IPS DF 6.9 (cell line): Measurements from ENCODE around the gene CCDC170.

ENCODE experiments used
- DNase-seq: peaks from one replicate; pipeline ENCODE4 v3.0.0-alpha.2; 2013; ENCODE audit warnings: low read depth, low spot score
- H3K27ac ChIP-seq: one replicate; pipeline ENCODE4 v1.5.1; 2013; ENCODE audit warnings: low read length, control low read depth
- H3K27me3 ChIP-seq: 2 replicates; pipeline ENCODE4 v1.6.1; 2013; ENCODE audit warnings: mild to moderate bottlenecking, low read length; ENCODE audit not compliant: control insufficient read depth, insufficient read depth
- H3K36me3 ChIP-seq: 2 replicates; pipeline ENCODE4 v1.6.1; 2013; ENCODE audit warnings: low read length; ENCODE audit not compliant: control insufficient read depth, insufficient read depth
- H3K4me1 ChIP-seq: 2 replicates; pipeline ENCODE4 v1.6.1; 2013; ENCODE audit warnings: low read length; ENCODE audit not compliant: control insufficient read depth, insufficient read depth
- H3K4me3 ChIP-seq: 2 replicates; pipeline ENCODE4 v1.5.1; 2013; ENCODE audit warnings: mild to moderate bottlenecking, low read length
- H3K9me3 ChIP-seq: 2 replicates; pipeline ENCODE4 v1.6.1; 2013; ENCODE audit warnings: low read length, inconsistent platforms; ENCODE audit not compliant: control insufficient read depth, insufficient read depth
- WGBS: extraction: QIAGEN DNeasy Blood & Tissue Kit; methylation state at CpG from one replicate; pipeline ENCODE4 v1.1.7; 2013; ENCODE audit warnings: mixed read lengths, missing lambda C conversion rate; ENCODE audit not compliant: insufficient read length, insufficient coverage; 5-methylcytosine and 5-hydroxymethylcytosine counted together

Gene CCDC170

DNA sequence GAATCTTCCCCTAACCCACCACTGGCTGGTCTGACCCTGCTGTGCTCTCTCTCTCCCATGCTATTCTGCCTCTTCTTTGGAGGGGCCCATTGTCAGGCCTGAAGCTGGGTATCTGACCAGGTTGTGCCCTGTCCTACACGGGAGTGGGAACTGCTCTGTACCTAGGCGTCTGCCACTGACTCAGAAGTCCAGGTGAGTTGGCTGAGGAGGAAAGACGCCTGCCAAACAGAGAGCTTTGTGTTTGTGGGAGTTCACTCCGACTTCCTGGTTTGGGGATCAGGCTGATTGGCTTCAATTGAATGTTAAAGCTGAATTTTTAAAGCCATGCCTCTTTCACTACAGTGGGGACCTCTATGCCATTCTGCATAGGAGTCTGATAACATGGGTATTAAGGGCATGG is 136.0 kb downstream of the CCDC170 start:
- no peaks in the 10 kb centered on the region for H3K9me3 ChIP-seq
- no peaks in the 10 kb centered on the region for H3K36me3 ChIP-seq
- H3K27me3 ChIP-seq = no peaks in the 10 kb centered on the region
- no peak overlapping the region for H3K27ac ChIP-seq
- WGBS = no CpG with 5 or more reads among the region's 4 CpGs
- 0 out of 2 replicates have a peak, but pooled peaks cover 2% of the 10 kb centered on the region for H3K4me1 ChIP-seq
- no peak overlapping the region for H3K4me3 ChIP-seq
- DNase-seq = no peak

DNA sequence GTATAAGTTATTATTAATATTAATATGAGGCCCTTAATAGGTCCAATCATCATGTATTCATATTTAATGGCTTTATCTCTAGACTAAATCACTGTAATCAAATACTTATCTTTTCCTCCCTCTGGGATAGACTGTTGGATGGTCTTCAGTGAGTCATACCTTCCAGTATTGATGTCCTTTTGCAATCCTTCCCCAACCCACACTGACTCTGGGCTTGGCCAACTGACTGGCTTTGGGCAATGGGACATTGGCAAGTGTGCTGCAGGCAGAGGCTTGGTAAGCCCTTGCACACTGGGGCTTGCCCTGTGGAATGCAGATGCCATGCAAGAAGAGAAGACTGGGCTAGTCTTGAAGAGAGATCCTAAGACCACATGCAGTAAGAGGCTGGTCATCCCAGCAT is 136.6 kb downstream of the CCDC170 start:
- no peak for DNase-seq
- Histone ChIP-seq H3K4me1 (0 out of 2 replicates have a peak, but pooled peaks cover 2% of the 10 kb centered on the region), H3K9me3 (no peaks in the 10 kb centered on the region), H3K27me3 (no peaks in the 10 kb centered on the region), H3K27ac (no peak overlapping the region), H3K36me3 (no peaks in the 10 kb centered on the region), H3K4me3 (no peak overlapping the region)

- H3K27ac ChIP-seq = no peak overlapping the region
- 0 out of 2 replicates have a peak, but pooled peaks cover 2% of the 10 kb centered on the region for H3K4me1 ChIP-seq
- no peak for DNase-seq
- no peaks in the 10 kb centered on the region for H3K9me3 ChIP-seq
- H3K4me3 ChIP-seq = no peak overlapping the region
- no peaks in the 10 kb centered on the region for H3K27me3 ChIP-seq
- no peaks in the 10 kb centered on the region for H3K36me3 ChIP-seq
- no CpG with 5 or more reads among the region's 5 CpGs for WGBS
These were observed 137.3 kb downstream of the CCDC170 start for GRCh38 chr6:151630991-151631655.

DNA sequence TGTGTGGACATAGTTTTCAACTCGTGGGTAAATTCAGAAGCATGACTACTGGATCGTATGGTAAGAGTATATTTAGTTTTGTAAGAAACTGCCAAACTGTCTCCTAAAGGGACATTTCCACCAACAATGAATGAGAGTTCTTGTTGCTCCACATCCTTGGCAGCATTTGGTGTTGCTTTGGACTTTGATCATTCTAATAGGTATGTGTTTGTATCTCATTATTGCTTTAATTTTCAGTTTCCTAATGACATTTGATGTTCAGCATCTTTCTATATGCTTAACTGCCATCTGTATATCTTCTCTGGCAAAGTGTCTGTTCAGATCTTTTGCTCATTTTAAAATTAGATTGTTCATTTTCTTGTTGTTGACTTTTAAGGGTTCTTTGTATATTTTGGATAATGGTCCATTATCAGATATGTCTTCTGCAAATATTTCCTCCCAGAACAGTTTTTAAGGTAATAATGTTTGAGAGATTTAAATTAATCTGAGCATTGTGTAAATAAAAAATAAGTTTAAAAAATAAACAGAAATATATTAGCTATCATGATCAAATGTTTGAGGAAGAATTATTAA is 138.7 kb downstream of the CCDC170 start:
- H3K4me1 ChIP-seq = 0 out of 2 replicates have a peak, but pooled peaks cover 2% of the 10 kb centered on the region
- H3K9me3 ChIP-seq = no peaks in the 10 kb centered on the region
- H3K27ac ChIP-seq = no peak overlapping the region
- WGBS = no CpG with 5 or more reads among the region's 2 CpGs
- no peak overlapping the region for H3K4me3 ChIP-seq
- H3K27me3 ChIP-seq = no peaks in the 10 kb centered on the region
- no peak for DNase-seq
- no peaks in the 10 kb centered on the region for H3K36me3 ChIP-seq

- no peaks in the 10 kb centered on the region for H3K4me1 ChIP-seq
- H3K9me3 ChIP-seq = no peaks in the 10 kb centered on the region
- H3K36me3 ChIP-seq = no peaks in the 10 kb centered on the region
- no peak overlapping the region for H3K4me3 ChIP-seq
- WGBS = no CpG with 5 or more reads among the region's 5 CpGs
- DNase-seq = no peak
- no peak overlapping the region for H3K27ac ChIP-seq
- H3K27me3 ChIP-seq = no peaks in the 10 kb centered on the region
These were observed 139.9 kb downstream of the CCDC170 start for GRCh38 chr6:151633526-151634335.

DNA sequence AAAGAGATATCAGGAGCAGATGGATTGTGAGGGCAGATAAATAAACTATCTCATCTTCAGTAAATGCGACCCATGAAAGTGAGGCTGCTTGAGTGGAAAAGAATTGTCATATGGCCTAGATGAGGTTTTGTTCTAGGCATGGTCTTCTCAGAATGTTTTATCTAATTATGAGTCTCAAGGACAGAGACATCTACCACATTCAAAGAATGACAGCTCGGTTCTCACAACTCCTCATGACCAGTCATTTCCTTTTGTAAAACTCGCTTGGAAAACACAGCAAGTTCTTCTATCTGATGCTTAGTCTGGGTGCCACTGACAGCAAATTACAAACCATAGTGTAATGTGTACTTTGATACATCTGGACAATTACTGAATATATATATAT is 140.5 kb downstream of the CCDC170 start:
- DNase-seq = no peak
- no peaks in the 10 kb centered on the region for H3K27me3 ChIP-seq
- H3K4me3 ChIP-seq = no peak overlapping the region
- no peaks in the 10 kb centered on the region for H3K4me1 ChIP-seq
- H3K36me3 ChIP-seq = no peaks in the 10 kb centered on the region
- no peaks in the 10 kb centered on the region for H3K9me3 ChIP-seq
- no CpG with 5 or more reads among the region's 3 CpGs for WGBS
- no peak overlapping the region for H3K27ac ChIP-seq

- Histone ChIP-seq H3K36me3 (no peaks in the 10 kb centered on the region), H3K4me1 (no peaks in the 10 kb centered on the region), H3K4me3 (no peak overlapping the region), H3K27ac (no peak overlapping the region), H3K27me3 (no peaks in the 10 kb centered on the region), H3K9me3 (no peaks in the 10 kb centered on the region)
- no CpG with 5 or more reads among the region's 3 CpGs for WGBS
- DNase-seq = no peak
These were observed 141.9 kb downstream of the CCDC170 start for GRCh38 chr6:151635741-151636140.

DNA sequence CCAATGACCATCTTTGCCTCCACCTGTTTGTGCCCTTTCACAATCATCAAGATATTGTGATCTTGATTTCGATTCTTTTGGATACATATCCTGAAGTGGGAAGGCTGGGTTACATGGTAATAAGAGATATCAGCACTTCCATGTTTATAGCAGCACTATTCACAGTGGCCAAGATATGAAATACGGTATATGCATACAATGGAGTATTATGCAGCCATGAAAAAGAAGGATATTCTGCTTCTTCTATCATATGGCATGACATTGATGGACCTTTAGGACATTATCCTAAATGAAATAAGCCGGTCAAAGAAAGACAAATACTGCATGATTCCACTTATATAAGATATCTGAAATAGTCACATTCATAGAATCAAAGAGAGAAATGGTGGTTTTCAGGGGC is 144.0 kb downstream of the CCDC170 start:
- no CpG with 5 or more reads among the region's 3 CpGs for WGBS
- DNase-seq = no peak
- H3K9me3 ChIP-seq = no peaks in the 10 kb centered on the region
- no peaks in the 10 kb centered on the region for H3K36me3 ChIP-seq
- H3K4me3 ChIP-seq = no peak overlapping the region
- no peaks in the 10 kb centered on the region for H3K4me1 ChIP-seq
- no peaks in the 10 kb centered on the region for H3K27me3 ChIP-seq
- H3K27ac ChIP-seq = no peak overlapping the region

DNA sequence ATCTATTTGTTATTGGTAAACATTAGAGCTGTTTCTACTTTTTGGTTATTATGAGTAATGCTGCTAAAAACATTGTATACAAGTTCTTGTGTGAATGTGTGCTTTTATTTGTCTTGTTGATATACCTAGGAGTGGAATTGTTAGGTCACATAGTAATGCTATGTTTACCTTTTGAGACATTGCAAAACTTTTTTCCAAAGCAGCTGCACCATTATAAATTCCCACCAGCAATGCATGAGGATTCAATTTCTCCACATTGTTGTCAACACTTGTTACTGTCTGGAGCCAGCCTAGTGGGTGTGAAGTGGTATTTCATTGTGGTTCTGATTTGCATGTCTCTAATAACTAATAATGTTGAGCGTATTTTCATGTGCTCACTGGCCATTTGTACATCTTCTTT is 145.9 kb downstream of the CCDC170 start:
- DNase-seq = no peak
- no peaks in the 10 kb centered on the region for H3K9me3 ChIP-seq
- no CpG with 5 or more reads among the region's 1 CpG for WGBS
- no peaks in the 10 kb centered on the region for H3K4me1 ChIP-seq
- no peak overlapping the region for H3K4me3 ChIP-seq
- no peaks in the 10 kb centered on the region for H3K27me3 ChIP-seq
- H3K27ac ChIP-seq = no peak overlapping the region
- H3K36me3 ChIP-seq = no peaks in the 10 kb centered on the region

- Histone ChIP-seq H3K27ac (no peak overlapping the region), H3K36me3 (no peaks in the 10 kb centered on the region), H3K9me3 (no peaks in the 10 kb centered on the region), H3K4me1 (no peaks in the 10 kb centered on the region), H3K27me3 (no peaks in the 10 kb centered on the region), H3K4me3 (no peak overlapping the region)
- DNase-seq = no peak
- WGBS = 100% methylated on average over 1 of the region's 3 CpGs
These were observed 147.2 kb downstream of the CCDC170 start for GRCh38 chr6:151641028-151641427.
